BJ (cell line): ENCODE data around the gene ATG7. TPM values are rescaled to one million over a fixed set of nuclear protein-coding genes. Genes with fewer than 3 reads are reported as not detected.
"Not testable (repeated sequence)": the region's sequence is repeated elsewhere in the genome, so short reads cannot be mapped to it uniquely, and the experiment has no call there.

Source experiments
- CTCF ChIA-PET: fragments of 350-600 bp; formaldehyde crosslinking; extraction: SDS; loops from one replicate; lab custom pipeline; 2021; ENCODE audit warnings: antibody characterized with exemption, inconsistent platforms; lab: Yijun Ruan, JAX
- POLR2A ChIA-PET: fragments of 300-600 bp; sonication (Branson Sonifier 250); formaldehyde crosslinking; extraction: SDS; loops from one replicate; lab custom pipeline; 2021; ENCODE audit warnings: antibody characterized with exemption; lab: Charles Lee
- DNase-seq: peaks from one replicate; pipeline ENCODE4 v3.0.0-alpha.2; 2011; ENCODE audit warnings: low read depth
- H3K27me3 ChIP-seq: 2 replicates; pipeline ENCODE4 v1.6.0; 2011; ENCODE audit warnings: low read length; ENCODE audit not compliant: control insufficient read depth, insufficient read depth
- H3K36me3 ChIP-seq: 2 replicates; pipeline ENCODE4 v1.5.1; 2011; ENCODE audit warnings: low read length; ENCODE audit not compliant: control insufficient read depth, insufficient read depth
- H3K4me3 ChIP-seq: 2 replicates; pipeline ENCODE4 v1.5.1; 2011; ENCODE audit warnings: low read depth, mild to moderate bottlenecking, control low read depth, low read length
- polyA plus RNA-seq: library from polyadenylated mRNA; depleted of rRNA; stranded (reverse); fragments of >200 nt; gene quantifications from 2 replicates; pipeline ENCODE4 v1.2.3, GENCODE V29; 2011
- TF ChIP-seq, protein P1 (sequence below): IDR thresholded peaks from 2 replicates; pipeline ENCODE4 v1.5.1; 2011; ENCODE audit warnings: low read depth, mild to moderate bottlenecking, control low read depth, inconsistent platforms, low read length, moderate library complexity; ENCODE audit not compliant: insufficient read depth

The ATG7 gene
- polyA plus RNA-seq, 1 experiment, result 26.2 TPM

DNA sequence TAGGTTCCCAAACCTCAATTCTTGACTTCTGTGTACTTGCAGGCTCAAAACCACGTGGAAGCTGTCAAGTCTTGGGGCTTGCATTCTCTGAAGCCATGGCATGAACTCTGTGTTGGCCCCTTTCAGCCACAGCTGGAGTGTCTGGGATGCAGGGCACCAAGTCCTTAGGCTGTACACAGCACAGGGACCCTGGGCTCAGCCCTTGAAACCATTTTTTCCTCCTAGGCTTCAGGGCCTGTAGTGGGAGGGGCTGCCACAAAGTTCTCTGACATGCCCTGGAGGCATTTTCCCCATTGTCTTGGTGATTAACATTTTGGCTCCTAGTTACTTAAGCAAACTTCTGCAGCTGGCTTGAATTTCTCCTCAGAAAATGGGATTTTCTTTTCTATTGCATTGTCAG lies 135.4 kb downstream of the ATG7 start:
- DNase-seq, result no peak
- TF ChIP-seq, protein P1, sequence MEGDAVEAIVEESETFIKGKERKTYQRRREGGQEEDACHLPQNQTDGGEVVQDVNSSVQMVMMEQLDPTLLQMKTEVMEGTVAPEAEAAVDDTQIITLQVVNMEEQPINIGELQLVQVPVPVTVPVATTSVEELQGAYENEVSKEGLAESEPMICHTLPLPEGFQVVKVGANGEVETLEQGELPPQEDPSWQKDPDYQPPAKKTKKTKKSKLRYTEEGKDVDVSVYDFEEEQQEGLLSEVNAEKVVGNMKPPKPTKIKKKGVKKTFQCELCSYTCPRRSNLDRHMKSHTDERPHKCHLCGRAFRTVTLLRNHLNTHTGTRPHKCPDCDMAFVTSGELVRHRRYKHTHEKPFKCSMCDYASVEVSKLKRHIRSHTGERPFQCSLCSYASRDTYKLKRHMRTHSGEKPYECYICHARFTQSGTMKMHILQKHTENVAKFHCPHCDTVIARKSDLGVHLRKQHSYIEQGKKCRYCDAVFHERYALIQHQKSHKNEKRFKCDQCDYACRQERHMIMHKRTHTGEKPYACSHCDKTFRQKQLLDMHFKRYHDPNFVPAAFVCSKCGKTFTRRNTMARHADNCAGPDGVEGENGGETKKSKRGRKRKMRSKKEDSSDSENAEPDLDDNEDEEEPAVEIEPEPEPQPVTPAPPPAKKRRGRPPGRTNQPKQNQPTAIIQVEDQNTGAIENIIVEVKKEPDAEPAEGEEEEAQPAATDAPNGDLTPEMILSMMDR, result no peak
- POLR2A ChIA-PET, result interaction anchor here (0.6 kb wide), 1 partner anchor 16 kb away, joined by 3 read pairs; no protein-coding TSS in a partner anchor
- Histone ChIP-seq H3K27me3 (no peaks in the 10 kb centered on the region), H3K4me3 (no peak overlapping the region), H3K36me3 (no peaks in the 10 kb centered on the region; the same call in none of the 2 replicates)
- CTCF ChIA-PET, result no interaction called here

DNA sequence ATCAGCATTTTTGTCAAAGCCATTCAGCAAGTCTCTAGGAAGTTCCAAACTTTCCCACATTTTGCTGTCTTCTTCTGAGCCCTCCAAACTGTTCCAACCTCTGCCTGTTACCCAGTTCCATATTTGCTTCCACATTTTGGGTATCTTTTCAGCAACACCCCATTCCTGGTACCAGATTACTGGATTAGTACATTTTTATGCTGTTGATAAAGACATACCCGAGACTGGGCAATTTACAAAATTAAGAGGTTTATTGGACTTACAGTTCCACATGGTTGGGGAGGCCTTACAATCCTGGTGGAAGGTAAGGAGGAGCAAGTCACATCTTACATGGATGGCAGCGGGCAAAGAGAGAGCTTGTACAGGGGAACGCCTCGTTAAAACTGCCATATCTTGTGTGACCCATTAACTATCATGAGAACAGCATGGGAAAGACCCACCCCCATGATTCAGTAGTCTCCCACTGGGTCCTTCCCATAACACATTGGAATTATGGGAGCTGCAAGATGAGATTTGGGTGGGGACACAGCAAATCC lies 136.2 kb downstream of the ATG7 start:
- H3K27me3 ChIP-seq, DNase-seq, CTCF ChIA-PET, H3K36me3 ChIP-seq, POLR2A ChIA-PET, H3K4me3 ChIP-seq: not testable (repeated sequence)

DNA sequence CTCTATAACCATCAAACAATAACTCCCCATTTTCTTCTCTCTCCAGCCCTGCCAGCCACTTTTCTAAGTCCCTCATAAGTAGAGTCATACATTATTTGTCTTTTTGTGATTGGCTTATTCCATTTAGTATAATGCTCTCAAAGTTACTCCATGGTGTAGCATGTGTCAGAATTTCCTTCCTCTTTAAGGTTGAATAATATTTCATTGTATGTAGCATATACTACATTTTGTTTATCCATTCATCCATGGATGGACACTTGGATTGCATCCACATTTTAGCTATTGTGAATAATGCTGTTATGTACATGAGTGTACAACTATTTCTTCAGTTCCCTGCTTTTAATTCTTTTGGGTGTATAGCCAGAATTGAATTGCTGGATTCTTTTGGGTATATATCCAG lies 138.4 kb downstream of the ATG7 start:
- DNase-seq, result no peak
- CTCF ChIA-PET, result no interaction called here
- no peaks in the 10 kb centered on the region for H3K27me3 ChIP-seq
- H3K4me3 ChIP-seq, result no peak overlapping the region
- TF ChIP-seq, protein P1, result no peak
- no peaks in the 10 kb centered on the region; the same call in none of the 2 replicates for H3K36me3 ChIP-seq
- POLR2A ChIA-PET, result no interaction called here

DNA sequence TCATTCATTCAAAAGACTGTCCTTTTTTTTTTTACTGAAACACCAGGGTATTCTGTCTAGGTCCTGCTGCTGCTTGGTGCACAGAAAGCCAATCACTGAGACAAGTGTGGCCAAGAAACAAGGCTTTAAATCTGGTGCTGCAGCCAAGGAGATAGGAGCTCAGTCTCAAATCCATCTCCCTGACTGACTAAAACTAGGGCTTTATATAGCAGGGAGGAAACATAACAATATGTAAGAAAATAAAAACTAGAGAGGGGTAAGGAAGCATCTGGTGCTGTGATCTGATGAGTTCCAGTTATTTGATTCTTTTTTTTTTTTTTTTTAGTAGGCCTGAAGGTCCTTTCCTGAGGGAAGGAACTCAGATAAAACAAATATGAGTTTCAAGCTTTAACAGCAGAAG lies 139.8 kb downstream of the ATG7 start:
- CTCF ChIA-PET, result interaction anchor here (0.6 kb wide), 1 partner anchor 20 kb away, joined by 3 read pairs; no protein-coding TSS in a partner anchor
- Histone ChIP-seq H3K36me3 (no peaks in the 10 kb centered on the region; the same call in none of the 2 replicates), H3K4me3 (no peak overlapping the region), H3K27me3 (no peaks in the 10 kb centered on the region)
- DNase-seq, result no peak
- POLR2A ChIA-PET, result no interaction called here
- TF ChIP-seq, protein P1, result no peak

DNA sequence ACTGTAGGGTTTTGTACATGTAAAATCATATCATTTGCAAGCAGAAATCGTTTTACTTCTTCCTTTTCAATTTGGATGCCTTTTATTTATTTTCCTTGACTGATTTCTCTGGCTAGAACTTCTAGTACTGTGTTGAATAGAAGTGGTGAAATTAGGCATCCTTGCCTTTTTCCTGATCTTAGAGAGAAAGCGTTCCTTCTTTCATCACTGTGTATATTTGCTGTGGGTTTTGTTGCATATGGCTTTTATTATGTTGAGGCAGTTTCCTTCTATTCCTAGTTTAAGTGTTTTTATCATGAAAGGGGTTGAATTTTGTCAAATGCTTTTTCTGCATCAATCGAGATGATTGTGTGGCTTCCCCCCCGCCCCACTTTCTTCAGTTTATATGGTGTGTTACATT lies 140.9 kb downstream of the ATG7 start:
- POLR2A ChIA-PET, result no interaction called here
- CTCF ChIA-PET, result no interaction called here
- no peak for DNase-seq
- no peaks in the 10 kb centered on the region for H3K36me3 ChIP-seq
- no peak overlapping the region for H3K4me3 ChIP-seq
- TF ChIP-seq, protein P1, result no peak
- H3K27me3 ChIP-seq, result no peaks in the 10 kb centered on the region

DNA sequence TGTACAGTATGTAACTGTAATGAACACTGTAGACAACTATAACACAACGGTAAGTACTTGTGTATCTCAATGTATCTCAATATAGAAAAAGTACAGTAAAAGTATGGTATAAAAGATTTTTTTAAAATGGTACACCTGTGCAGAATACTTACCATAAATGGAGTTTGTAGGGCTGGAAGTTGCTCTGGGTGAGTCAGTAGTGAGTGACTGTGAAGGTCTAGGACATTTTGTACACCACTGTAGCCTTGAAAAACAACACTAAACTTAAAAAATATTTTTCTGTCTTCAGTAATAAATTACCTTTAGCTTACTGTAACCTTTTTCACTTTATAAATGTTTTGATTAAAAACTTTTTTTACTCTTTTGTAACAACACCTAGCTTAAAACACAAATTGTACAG lies 142.9 kb downstream of the ATG7 start:
- TF ChIP-seq, protein P1, result no peak
- CTCF ChIA-PET, result no interaction called here
- Histone ChIP-seq H3K27me3 (no peaks in the 10 kb centered on the region), H3K4me3 (no peak overlapping the region), H3K36me3 (no peaks in the 10 kb centered on the region)
- no peak for DNase-seq
- POLR2A ChIA-PET, result no interaction called here
